HTERT RPE-1 (cell line): ENCODE measurements around the gene MRPL14.
"Not testable (repeated sequence)": the region's sequence is repeated elsewhere in the genome, so short reads cannot be mapped to it uniquely, and the experiment has no call there.

ENCODE experiments used
- in situ Hi-C: fragments of 300-500 bp; cut with MboI; formaldehyde crosslinking; loops from 4 replicates; pipeline ENCODE4 v1.14.3; 2020; ENCODE audit warnings: low sequenced_read_pairs

MRPL14 gene

DNA sequence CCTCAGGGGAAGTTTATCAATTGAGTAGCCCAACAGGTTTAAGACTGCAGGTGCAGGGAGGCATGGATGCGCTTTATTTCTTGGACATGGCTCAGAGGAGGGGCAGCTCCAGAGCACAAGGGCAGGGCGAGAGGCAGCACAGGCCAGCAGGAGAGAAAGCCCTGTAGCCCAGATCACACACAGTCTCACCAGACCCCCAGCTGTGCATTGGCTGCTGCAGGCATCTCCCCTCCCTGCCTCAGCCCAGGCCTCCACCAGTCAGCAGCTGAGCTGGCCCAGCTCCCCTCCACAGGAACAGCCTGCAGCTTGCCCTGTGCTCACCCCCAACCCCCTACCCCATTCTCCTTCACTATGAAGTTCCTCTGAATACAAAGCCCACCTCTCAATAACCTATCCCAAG is 24.7 kb downstream of the MRPL14 start:
- in situ Hi-C loops, result no loop called here

- in situ Hi-C loops, result no loop called here
These were observed 25.4 kb downstream of the MRPL14 start for GRCh38 chr6:44101832-44102231.

DNA sequence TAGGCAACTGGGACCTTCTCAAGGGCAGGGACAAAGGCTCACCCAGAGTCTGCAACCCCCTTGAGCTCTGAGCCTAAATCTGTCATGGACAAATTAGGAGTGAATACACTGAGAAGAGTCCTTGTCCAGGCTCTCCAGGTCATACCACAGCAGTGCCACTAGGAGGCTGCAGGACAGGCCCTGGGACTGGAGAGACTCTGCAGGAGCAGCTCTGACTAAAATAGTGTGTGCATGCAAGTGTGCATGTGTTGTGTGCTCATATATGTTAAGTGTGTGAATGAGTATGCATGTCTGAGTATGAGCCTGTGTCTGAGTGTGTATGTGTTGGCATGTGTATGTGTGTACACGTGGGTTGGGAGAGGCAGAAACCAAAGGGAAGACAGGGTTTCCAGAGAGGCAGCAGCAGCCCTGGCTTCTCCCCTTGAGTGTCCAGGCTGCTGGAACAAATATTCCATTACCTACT is 27.1 kb downstream of the MRPL14 start:
- in situ Hi-C loops, result no loop called here

DNA sequence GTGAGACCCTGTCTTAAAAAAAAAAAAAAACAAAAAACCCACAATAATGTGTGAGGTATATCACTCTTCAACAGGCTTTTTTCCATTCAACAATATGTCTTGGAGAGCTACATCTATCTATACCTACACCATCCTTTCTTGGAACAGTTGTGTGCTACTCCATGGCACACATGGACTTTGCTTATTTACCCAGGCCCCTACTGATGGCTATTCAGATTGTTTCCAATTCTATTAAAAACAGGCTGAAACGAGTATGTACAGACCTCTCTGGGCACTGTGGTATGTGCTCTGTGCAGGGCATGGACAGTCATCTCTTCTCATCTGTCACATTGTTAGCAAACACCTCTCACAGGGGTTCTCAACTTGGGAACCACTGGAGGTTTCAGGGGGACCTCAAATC is 28.1 kb downstream of the MRPL14 start:
- in situ Hi-C loops, result no loop called here

GRCh38 chr6:44097782-44098317 is 29.4 kb downstream of the MRPL14 start:
- in situ Hi-C loops, result no loop called here

- in situ Hi-C loops, result no loop called here
These were observed 30.6 kb downstream of the MRPL14 start for GRCh38 chr6:44096612-44097011.

- in situ Hi-C loops, result not testable (repeated sequence)
These were observed 32.0 kb downstream of the MRPL14 start for GRCh38 chr6:44095243-44095623.

GRCh38 chr6:44094403-44095242 is 32.6 kb downstream of the MRPL14 start:
- in situ Hi-C loops, result no loop called here

DNA sequence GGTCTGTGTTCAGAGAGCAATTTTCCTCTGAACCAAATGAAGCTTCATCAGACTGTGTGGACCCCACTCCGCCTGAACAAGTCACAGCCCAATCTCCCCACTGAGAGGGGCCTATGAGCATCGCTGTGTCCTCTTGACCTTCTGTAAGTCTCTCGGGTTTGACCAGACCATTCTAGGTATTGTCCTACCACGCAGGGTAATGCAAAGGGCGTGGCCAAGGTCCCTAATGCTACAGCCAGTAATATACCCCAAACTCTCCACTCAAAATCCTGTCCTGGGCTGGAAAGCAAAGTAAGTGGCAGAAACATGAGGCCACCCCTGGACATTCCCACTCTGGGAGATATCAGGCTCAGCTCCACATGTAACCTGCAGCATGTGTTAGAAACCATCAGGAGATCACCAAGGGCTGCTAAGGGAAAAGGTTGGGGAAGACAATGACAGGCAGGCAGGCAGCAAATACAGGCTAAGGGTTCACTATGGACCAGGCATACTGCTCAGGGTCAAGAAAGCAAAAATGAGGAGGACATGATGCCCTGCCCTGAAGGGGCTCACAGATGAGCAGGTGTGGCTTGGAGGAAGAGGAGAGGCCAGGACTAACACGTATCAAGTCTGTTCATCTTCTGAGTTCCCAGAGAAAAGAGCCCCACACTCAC is 33.4 kb downstream of the MRPL14 start:
- in situ Hi-C loops, result no loop called here

GRCh38 chr6:44093066-44093465 is 34.2 kb downstream of the MRPL14 start:
- in situ Hi-C loops, result no loop called here

- in situ Hi-C loops, result no loop called here
These were observed 35.0 kb downstream of the MRPL14 start for GRCh38 chr6:44091981-44092884.

DNA sequence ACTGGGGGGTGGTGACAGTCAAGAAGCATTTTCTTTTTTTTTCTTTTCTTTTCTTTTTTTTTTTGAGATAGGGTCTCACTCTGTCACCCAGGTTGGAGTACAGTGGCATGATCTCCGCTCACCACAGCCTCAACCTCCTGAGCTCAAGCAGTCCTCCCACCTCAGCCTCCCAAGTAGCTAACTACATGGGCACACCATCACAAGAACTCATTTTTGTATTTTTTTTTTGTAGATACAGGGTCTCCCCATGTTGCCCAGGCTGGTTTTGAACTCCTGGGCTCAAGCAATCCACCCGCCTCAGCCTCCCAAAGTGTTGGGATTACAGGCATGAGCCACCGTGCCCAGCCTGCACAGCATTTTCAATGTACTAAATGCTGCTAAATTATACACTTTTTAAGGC is 35.9 kb downstream of the MRPL14 start:
- in situ Hi-C loops, result not testable (repeated sequence)

DNA sequence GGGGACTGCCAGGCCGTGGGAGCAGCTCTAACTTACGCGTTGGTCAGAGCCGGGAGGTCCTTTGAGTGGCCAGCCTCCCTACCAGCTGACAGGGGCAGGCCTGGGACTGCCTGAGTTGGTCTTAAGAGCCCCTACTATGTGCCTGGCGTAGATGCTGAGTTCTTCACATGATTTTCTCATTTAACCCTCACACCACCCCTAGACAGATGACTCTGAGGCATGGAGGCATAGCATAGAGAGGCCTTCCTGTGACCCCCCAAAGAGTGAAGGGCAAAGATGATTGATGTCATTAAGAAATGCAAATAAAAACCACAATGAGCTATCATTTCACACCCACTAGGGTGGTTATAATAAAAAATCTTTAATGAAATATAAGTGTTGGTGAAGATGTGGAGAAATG is 36.8 kb downstream of the MRPL14 start:
- in situ Hi-C loops, result no loop called here

GRCh38 chr6:44088827-44089590 is 38.2 kb downstream of the MRPL14 start:
- in situ Hi-C loops, result no loop called here

GRCh38 chr6:44087623-44088022 is 39.6 kb downstream of the MRPL14 start:
- in situ Hi-C loops, result no loop called here

GRCh38 chr6:44086931-44087574 is 40.2 kb downstream of the MRPL14 start:
- in situ Hi-C loops, result no loop called here

DNA sequence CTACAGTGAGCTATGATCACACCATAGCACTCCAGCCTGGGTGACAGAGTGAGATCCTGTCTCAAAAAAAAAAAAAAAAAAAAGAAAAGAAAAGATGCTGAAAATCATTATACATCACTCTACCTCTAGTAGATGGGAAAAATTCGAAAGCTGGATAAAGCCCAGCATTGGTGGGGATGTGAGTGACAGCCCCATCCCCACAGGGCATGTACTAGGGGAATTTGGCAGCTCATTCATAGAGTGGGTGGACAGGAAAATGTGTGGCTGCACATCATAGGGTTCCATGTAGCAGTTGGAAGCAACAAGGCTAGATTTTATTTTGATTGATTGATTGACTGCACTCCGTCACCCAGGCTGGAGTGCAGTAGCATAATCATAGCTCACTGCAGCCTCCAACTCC is 42.0 kb downstream of the MRPL14 start:
- in situ Hi-C loops, result no loop called here

DNA sequence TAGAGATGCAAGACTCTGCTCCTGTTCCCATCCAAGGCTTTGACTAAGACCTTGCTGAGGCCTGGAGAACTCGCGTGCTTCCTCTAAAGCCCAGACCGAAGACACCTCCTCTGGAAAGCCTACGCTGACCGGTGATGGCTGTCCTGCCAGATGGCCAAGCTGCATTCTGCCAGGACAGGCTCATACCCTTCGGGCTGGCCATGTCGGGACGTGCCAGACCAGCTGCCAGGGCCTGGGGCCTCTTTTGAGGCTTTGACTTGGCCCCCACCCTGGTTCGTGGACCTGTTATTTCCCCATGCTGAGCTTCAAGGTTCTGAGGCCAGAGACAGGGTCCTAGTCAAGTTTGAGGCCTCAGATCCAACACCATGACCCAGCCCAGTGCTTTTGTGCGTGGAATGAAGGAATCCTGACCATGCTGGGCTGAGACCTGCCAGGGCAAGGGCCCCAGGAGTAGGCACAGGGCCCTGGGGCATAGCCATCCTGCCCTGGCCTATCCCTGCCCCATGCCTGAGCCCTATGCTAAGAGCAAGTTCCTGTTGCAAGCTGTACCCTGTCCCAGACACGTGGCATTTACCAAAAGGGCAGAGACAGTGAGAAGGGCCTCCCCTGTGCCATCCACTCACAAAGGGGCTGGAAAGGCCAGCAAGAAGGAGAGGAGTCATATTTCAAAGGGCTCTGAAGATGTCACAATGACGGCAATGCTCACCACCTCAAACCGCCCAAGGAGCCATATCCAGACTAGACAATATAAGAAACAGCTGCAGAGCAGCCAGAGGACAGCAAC is 42.8 kb downstream of the MRPL14 start:
- in situ Hi-C loops, result no loop called here

DNA sequence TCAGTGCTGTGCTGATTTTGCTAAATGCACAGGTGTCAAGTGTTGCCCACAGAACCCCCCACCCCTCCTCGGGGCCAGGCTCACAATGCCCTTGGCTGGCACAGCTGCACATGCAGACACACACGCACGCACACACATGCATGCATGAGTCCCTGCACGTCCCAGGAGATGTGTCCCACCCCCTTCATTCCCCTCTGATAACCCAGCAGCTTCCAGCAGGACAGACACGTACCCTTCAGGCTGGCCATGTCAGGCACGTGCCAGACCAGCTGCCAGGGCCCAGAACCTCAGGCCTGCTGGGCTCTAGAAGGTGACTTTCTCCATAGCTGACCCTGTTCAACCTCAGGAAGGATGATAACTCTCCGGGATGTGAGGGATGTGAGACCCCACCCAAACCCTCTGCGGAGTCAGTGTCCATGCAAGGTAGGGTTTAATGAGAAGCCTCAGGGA is 44.4 kb downstream of the MRPL14 start:
- in situ Hi-C loops, result no loop called here
